Bone marrow (tissue), 2 donors: ENCODE results near the gene CRACR2A.

ENCODE experiments used
- DNase-seq, 2 donors: peaks; one replicate each; lab custom pipeline; 2025; lab: John Stamatoyannopoulos, UW

The CRACR2A gene

GRCh38 chr12:3651585-3652424 is 101.1 kb downstream of the CRACR2A start:
- DNase-seq, result no peak

DNA sequence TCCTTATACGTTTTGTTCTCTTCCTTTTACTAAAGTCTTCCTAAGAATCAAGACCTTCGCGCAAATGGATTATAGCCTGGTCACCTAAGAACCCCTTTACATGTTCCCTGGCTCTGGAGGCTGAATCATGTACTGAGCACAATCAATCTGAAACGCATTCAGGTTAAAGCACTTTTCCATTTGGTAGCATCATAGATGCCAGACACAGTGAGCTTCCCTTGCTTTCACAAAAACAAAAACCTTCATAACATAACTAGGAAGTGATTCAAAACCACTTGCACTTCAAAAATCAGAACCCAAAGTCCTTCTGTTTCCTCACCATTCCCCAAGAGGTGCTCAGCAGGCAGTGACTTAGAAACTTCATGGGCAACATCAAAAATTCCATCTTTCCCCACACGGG is 105.4 kb downstream of the CRACR2A start:
- DNase-seq, result no peak

- DNase-seq, result no peak
Observed at GRCh38 chr12:3646561-3647241, 106.2 kb downstream of the CRACR2A start.

DNA sequence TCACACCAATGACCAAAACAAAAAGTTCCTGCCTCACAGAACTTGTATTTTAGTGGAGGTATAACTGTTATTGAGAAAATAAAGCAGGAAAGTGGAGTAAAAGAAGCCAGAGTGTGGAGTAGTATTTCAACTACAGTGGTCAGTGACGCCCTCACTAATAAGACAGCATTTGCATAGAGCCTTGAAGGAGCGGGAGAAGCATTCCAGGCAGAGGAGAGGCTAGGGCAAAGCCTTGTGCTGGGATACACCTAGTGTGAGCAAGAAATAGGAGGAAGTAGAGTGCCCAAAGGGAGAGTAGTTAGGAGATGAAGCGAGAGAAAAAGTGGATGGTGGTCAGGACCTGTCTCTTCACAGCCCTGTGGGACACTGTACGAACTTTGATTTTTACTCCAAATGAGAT is 107.8 kb downstream of the CRACR2A start:
- DNase-seq, result no peak

- no peak for DNase-seq
Observed at GRCh38 chr12:3644104-3644503, 108.8 kb downstream of the CRACR2A start.

DNA sequence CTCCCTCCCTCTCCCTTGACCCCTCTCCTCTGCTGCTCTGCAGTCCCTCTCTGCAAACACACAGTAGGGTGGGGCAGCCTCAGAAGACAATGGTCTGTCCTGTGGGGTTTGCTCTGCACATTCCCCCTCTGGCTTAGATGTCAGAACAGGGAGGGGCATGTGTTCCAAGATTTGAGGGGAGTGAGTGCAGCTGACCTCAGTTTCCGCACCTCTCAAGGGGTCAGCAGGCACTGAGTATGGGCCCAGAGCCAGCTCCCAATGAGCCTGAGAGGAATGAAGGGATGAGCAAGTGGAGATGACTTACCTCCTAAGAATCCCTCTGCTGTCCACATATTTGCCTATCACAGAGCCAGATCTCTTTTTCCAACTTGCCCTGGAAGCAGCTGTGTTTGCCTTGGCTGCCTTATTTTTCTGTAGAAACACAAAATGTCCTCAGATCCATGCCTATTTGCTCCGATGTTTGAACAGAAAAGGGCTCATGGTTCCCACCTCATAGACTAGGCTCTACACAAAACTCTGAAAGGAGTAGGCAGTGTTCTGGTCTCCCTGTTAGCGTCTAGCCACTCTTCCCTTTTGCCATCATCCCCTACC is 111.4 kb downstream of the CRACR2A start:
- DNase-seq, result no peak

DNA sequence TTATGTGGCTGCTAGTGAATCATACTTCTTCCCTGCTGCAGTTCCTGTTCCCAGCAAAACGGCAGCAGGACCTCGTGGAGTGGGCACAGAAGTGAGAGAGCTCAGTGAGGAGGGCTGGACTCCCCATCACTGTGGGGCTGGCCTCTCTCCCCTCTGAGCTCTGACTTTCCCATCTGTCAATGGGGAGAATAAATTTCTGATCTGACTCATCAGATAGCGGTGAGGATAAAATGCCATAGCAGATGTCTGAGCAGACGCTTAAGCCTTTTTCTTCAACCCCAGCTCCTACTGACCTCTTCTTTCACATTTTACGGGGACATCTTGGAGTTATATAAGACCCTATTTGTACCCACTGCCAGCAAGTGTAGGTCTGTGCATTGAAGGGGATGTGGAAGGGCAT is 116.6 kb downstream of the CRACR2A start:
- DNase-seq, result no peak

DNA sequence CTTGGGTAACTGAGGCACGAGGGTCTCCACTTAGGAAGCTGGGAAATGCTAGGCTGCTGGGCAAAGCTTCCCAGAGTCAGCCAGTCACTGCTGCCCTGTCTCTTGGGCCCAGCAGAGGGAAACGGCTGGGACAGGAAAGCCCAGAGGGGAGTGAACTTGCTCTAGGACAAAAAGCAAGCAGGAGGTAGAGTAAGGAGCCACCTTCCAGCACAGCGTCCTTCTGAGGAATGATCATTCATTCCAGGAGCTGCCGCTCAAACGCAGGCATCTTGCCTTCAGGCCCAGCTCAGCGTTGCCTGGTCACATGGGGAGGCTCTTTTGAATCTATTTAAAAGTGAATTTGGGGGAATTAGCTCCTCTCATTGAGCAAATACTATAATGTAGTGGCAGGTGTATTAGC is 118.6 kb downstream of the CRACR2A start:
- DNase-seq, result no peak

- DNase-seq, result no peak
Observed at GRCh38 chr12:3633396-3633795, 119.5 kb downstream of the CRACR2A start.

GRCh38 chr12:3632754-3633153 is 120.2 kb downstream of the CRACR2A start:
- DNase-seq, result no peak

DNA sequence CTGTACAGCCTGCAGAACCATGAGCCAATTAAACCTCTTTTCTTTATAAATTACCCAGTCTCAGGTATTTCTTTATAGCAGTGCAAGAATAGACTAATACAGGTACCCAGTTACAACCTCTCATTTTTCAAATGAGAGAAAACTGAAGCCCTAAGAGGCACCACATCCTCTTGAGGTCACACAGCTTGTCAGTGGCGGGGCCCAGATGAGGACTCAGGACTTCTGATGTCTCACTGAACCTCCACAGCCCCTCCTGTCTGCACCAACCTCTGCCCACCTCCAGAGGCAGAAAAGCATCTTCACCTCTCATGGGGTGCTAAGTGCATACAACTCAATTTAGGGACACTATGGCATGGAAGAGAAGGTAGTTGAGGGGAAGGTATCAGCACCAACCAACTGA is 120.7 kb downstream of the CRACR2A start:
- DNase-seq, result no peak

- no peak for DNase-seq
Observed at GRCh38 chr12:3631759-3632158, 121.2 kb downstream of the CRACR2A start.

DNA sequence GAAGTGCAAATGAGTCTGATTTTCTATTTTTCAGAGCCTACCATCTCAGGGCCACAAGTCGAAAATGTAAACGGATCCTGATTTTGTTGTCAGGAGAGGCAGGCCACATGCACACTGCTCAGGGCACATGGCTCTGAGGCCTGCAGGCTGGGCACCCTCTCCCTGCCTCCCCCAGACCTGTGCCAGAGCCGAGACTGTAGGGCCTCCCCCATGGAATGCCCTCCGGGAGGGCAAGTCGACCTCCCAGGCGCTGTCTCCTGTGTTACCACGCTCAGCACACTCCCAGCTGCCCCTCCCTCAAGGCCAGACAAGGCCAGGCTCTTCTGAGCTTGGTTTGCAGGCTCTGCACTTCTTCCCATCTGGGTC is 121.7 kb downstream of the CRACR2A start:
- no peak for DNase-seq

DNA sequence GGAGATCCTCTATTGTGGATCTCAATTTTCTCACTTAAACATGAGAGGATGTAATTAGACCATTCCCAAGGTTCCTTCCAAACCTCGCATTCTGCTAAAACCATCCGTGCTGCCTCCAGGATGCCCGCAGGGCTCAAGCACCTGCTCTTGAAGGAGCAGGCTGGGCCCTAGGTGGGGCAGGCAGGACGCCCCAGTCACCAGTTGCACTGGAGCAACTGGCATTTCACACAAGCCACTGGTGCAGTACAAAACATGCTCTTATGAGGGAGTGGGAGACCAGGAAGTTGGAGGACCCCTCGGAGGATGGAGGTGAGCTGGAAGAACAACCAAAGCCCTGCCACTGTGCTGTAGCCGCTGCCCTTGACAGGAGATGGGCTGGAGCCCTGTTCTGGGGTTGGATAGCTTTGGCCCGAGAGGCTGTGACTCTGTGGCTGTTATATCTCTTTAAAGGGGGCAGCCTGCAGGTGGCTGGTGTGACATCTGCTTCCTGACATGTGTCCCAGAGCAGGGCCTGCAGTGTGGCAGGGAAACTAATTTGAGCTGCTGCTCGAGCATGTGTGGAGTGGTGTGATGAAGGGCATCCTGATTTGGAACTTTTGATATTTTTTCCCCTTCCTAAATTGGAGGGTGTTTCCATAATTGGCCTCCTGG is 122.2 kb downstream of the CRACR2A start:
- DNase-seq, result no peak

DNA sequence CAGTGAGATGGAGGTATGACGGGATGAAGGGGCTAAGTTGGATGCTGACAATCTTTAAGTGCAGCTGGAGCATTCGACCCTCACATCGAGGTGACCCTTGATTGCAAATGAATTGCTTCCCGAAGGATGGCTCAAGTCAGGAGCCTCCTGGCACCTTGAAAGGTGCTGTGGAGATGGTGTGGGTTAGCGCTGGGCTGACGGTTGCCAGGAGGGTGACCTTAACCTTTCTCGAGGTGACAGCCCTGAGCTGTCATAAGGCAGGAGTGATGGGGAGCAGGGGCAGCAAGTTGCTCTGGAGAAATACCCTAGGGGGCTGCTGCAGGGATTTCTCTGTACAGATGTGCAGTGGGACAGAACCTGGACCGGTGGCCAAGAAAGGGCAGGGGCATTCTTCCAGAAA is 122.8 kb downstream of the CRACR2A start:
- no peak for DNase-seq

- DNase-seq, result no peak
Observed at GRCh38 chr12:3629057-3629830, 123.7 kb downstream of the CRACR2A start.

DNA sequence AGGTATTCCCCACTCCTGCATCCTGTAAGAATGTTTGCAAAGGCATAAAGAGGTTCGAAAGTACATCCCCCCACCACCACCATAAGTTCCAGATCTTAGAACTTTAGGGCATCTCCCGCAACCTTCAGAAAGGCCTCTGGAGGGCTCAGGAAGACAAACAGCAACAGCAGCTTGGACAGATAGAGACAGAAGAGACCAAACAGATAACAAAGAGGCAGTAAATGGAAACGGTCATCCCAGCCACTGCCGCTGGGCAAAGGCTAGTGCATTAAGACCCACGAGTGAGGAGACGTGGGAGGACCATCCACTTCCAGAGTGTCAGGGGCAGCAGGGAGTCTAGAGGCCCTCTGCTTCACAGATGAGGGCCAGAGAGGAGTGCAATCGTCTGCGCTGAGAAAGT is 124.3 kb downstream of the CRACR2A start:
- no peak for DNase-seq

DNA sequence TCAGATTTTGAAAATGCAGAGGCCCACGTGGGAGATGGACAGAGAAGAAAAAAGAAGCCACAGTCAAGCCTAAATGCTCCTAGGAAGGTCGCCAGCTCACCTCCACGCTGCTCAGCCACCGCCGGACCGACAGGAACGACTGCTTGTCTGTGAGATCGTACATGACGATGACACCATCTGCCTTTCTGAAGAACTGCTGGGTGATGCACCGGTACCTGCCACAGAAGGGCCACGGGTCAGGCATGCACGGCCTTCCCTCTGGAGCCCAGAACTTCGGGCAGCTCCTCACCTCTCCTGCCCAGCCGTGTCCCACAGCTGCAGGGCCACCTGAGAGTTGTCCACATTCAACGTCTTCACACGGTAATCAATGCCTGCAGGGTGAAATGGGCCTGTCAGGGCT is 125.6 kb downstream of the CRACR2A start:
- no peak for DNase-seq

DNA sequence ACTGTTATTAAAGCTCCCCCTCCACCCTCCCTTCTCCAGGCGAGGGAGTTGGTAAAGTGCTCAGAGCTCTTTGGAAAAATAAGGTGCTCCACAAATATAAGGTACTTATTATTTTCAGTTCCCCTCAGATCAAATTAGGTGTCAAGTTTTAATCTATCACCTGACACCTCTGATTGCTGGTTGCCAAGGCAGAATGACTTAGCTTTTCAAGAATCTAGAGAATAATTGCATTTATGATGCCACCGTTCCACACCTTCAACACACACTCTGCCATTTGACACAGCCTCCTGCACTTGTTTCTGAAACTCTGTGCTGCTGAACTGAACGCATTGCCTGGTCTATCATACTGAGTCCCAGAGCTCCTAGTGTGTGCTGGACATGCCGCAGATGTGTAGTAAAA is 128.6 kb downstream of the CRACR2A start:
- DNase-seq, result no peak

GRCh38 chr12:3622822-3623690 is 129.9 kb downstream of the CRACR2A start:
- DNase-seq, result peak in 1 of 2 donors; percentile 49
